AG10803 (cell line): ENCODE data around the gene SLC9A9.

ENCODE experiments used
- DNase-seq: peaks from one replicate; pipeline ENCODE4 v3.0.0; 2010; ENCODE audit warnings: low read depth
- H3K4me3 ChIP-seq: 2 replicates; pipeline ENCODE4 v1.5.1; 2011; ENCODE audit warnings: mild to moderate bottlenecking, low read length, control low read depth
- CTCF ChIP-seq: conservative IDR thresholded peaks from 2 replicates; pipeline ENCODE4 v1.5.1; 2011; ENCODE audit warnings: mild to moderate bottlenecking, low read length, control low read depth, inconsistent platforms

The SLC9A9 gene

GRCh38 chr3:143763564-143764162 lies 84.6 kb downstream of the SLC9A9 start:
- TF ChIP-seq CTCF: peak; percentile 52
- no peak overlapping the region for H3K4me3 ChIP-seq
- DNase-seq: peak; percentile 11

- no peak overlapping the region for H3K4me3 ChIP-seq
Observed at GRCh38 chr3:143757691-143758090, 90.6 kb downstream of the SLC9A9 start.

DNA sequence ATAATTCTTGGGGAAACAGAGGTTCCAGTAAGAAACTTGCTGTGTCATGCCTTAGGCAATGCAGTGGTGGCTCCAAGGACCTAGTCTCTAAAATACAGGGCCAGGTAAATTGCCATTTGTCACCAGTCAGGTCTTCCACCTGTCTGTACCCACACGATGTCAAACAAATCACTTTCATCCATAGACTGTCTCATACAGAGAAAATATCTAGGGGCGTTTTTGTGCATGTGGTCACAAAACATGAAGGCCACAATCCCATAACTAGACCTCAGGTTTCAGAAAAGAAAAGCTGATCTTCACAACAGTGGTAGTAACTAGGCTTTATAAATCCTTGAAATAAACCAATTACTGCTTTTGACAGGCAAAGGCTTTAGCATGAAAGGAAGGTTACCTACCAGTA lies 92.3 kb downstream of the SLC9A9 start:
- H3K4me3 ChIP-seq: no peak overlapping the region
- no peak for TF ChIP-seq CTCF
- DNase-seq: no peak

More at GRCh38 chr3:143757691-143758090, 90.6 kb downstream of the SLC9A9 start:
- no peak for DNase-seq
- TF ChIP-seq CTCF: no peak

- H3K4me3 ChIP-seq: no peak overlapping the region
- no peak for TF ChIP-seq CTCF
- DNase-seq: no peak
Observed at GRCh38 chr3:143754090-143754489, 94.2 kb downstream of the SLC9A9 start.

DNA sequence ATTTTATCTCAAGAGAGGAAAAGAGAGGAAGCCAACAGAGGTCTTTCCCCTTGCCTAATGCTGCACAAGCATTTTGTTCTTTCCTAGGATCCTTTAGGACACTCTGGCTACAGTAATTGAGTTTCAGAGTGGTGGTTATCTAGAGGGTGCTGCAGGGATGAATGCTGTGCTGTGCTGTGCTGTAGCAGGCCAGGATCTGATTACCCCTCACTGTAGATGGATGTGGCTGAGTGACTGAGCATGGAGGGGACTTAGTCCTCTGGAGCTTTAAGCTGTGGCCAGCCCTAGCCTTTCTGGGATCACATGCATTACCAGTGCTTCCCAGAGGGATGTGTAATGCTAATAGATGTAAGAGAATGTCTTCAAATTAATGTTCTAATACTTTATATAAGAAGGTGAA lies 94.8 kb downstream of the SLC9A9 start:
- no peak for DNase-seq
- no peak for TF ChIP-seq CTCF
- no peak overlapping the region for H3K4me3 ChIP-seq

DNA sequence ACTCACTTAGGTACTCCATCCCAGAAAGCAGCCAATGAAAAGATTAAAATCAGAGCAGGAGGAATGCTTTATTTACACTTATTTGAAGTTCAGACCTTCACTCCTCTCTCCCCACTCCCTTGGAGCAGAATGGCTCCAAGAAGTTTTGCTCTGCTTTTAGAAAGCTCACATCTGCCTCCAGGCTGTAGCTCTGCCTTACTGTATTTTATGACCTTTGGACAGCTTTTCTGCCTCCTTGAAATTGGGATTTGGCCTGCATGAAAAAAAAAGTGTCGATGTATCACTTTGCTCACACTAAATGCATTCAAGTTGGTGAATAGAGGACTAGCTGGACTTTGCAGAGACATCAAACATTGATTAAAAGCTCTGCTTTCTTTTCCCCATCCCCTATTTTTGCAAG lies 95.3 kb downstream of the SLC9A9 start:
- H3K4me3 ChIP-seq: no peak overlapping the region
- TF ChIP-seq CTCF: no peak
- no peak for DNase-seq

DNA sequence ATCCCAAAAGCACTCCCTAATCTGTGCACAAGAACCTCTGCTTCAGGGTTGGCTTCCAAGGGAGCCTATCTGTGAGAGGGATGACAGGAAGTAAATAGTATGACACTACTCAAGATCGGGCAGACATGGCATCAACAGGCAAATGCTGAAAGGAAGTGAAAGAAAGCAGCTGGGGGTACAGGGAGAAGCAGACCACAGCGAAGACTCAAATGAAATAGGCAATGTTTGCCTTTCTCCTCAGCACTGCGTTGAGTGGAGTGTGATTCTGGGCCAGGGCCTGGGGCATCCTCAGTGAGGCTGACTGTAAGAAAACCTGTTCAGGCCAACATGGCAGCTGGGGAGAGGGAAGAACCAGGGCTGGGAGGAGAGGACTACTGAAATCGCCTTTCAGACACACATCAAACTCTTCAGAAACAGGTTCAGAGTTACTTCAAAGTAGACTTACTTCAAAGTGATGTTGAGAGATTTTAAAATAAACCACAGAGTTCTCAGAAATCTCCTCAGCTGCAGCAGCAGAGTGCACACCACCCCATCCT lies 96.6 kb downstream of the SLC9A9 start:
- H3K4me3 ChIP-seq: no peak overlapping the region
- DNase-seq: no peak
- TF ChIP-seq CTCF: no peak
